ENCODE results near the gene FBXL4.

DNA sequence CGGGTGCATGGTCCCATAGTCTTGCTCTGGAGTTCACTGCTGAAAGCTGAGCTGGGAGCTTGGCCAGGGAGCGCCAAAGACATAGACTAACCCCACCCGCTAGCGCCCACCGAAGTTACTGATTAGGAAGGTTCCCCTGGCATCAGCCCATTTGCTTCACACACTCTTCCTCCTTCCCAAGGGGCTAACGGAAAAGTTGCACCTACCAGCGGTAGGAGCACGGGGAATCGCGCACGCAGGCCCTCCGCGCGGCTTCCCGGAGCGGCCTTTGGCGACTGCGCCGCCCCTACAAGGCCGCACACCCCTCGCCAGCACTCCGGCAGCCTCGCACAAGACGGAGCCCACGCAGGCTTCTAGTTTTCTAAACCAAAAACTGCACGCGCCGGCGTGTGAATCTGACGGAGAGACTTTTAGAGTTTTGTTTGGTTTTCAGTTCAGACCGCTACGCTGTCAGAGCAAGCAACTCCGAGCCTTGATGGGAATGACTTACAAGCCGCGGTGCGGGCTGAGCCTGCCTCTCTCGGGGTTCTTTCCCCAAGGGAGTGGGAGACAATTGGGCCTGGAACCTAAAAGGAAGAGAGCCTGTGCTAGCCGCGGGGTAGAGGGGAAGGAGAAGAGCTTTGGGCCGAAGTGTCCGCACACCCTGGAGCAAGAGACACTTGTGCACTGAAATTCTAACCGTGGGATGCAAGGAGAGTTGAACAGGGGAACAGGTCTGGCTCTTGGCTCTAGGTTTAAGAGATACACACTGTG lies 114.3 kb downstream of the FBXL4 start:
- TF ChIP-seq, protein P1, sequence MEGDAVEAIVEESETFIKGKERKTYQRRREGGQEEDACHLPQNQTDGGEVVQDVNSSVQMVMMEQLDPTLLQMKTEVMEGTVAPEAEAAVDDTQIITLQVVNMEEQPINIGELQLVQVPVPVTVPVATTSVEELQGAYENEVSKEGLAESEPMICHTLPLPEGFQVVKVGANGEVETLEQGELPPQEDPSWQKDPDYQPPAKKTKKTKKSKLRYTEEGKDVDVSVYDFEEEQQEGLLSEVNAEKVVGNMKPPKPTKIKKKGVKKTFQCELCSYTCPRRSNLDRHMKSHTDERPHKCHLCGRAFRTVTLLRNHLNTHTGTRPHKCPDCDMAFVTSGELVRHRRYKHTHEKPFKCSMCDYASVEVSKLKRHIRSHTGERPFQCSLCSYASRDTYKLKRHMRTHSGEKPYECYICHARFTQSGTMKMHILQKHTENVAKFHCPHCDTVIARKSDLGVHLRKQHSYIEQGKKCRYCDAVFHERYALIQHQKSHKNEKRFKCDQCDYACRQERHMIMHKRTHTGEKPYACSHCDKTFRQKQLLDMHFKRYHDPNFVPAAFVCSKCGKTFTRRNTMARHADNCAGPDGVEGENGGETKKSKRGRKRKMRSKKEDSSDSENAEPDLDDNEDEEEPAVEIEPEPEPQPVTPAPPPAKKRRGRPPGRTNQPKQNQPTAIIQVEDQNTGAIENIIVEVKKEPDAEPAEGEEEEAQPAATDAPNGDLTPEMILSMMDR (IDR thresholded peaks at IDR 0.05; ENCODE audit: borderline replicate concordance, extremely low read depth, low read length, poor library complexity, severe bottlenecking): no peak
- no peak for TF ChIP-seq EZH2 (IDR thresholded peaks at IDR 0.05; ENCODE audit: borderline replicate concordance, low read depth, low read length, severe bottlenecking)

All from DND-41 (cell line).